Smooth muscle cell (in vitro differentiated cells): ENCODE results near the gene LRP1B. TPM values are rescaled to one million over a fixed set of nuclear protein-coding genes. Genes with fewer than 3 reads are reported as not detected.

Experiments
- DNase-seq: peaks from one replicate; lab custom pipeline; 2025; ENCODE audit not compliant: unreplicated experiment; lab: John Stamatoyannopoulos, UW
- H2AFZ ChIP-seq: fragments of 200-600 bp; sonication (generic); 2 replicates; pipeline ENCODE4 v1.6.0; 2016; ENCODE audit warnings: antibody characterized with exemption, low read depth, mild to moderate bottlenecking
- H3F3A ChIP-seq: fragments of 200-600 bp; sonication (generic); 2 replicates; pipeline ENCODE4 v1.6.0; 2017; ENCODE audit warnings: antibody characterized with exemption, low read depth
- H3K27ac ChIP-seq: fragments of 200-600 bp; sonication (generic); 2 replicates; pipeline ENCODE4 v1.5.1; 2016; ENCODE audit warnings: low read depth, mild to moderate bottlenecking
- H3K27me3 ChIP-seq: fragments of 200-600 bp; sonication (generic); 2 replicates; pipeline ENCODE4 v1.6.1; 2016; ENCODE audit warnings: low read depth, mild to moderate bottlenecking
- H3K36me3 ChIP-seq: fragments of 200-600 bp; sonication (generic); 2 replicates; pipeline ENCODE4 v1.5.1; 2016; ENCODE audit warnings: low read depth
- H3K4me1 ChIP-seq: fragments of 200-600 bp; sonication (generic); 2 replicates; pipeline ENCODE4 v1.5.1; 2016; ENCODE audit warnings: low read depth
- H3K4me2 ChIP-seq: fragments of 200-600 bp; sonication (generic); 2 replicates; pipeline ENCODE4 v1.6.0; 2016; ENCODE audit warnings: mild to moderate bottlenecking
- H3K4me3 ChIP-seq: fragments of 200-600 bp; sonication (generic); 2 replicates; pipeline ENCODE4 v1.5.1; 2016; ENCODE audit warnings: mild to moderate bottlenecking
- H3K79me2 ChIP-seq: fragments of 200-600 bp; sonication (generic); 2 replicates; pipeline ENCODE4 v1.6.0; 2016; ENCODE audit warnings: low read depth, mild to moderate bottlenecking
- H3K9ac ChIP-seq: fragments of 200-600 bp; sonication (generic); 2 replicates; pipeline ENCODE4 v1.6.0; 2016; ENCODE audit warnings: low read depth
- H3K9me3 ChIP-seq: fragments of 200-600 bp; sonication (generic); replicated peaks from 2 replicates; pipeline ENCODE4 v1.5.1; 2016; ENCODE audit warnings: low read depth
- H4K20me1 ChIP-seq: fragments of 200-600 bp; sonication (generic); 2 replicates; pipeline ENCODE4 v1.6.0; 2016; ENCODE audit warnings: low read depth
- CTCF ChIP-seq: fragments of 200-600 bp; sonication (generic); IDR thresholded peaks from 2 replicates; pipeline ENCODE4 v1.5.1; 2017; ENCODE audit warnings: borderline replicate concordance, mild to moderate bottlenecking, antibody characterized with exemption; ENCODE audit not compliant: insufficient read depth, poor library complexity, severe bottlenecking
- WGBS: methylation state at CpG from one replicate; pipeline ENCODE4 v1.1.7; 2016; ENCODE audit warnings: low lambda C conversion rate; 5-methylcytosine and 5-hydroxymethylcytosine counted together
- polyA plus RNA-seq: library from polyadenylated mRNA; unstranded; fragments of >200 nt; fragmentation: Nextera tagmentation; extraction: Ambion mirVana; gene quantifications from 2 replicates; pipeline ENCODE4 v1.2.1, GENCODE V29; 2016
- total RNA-seq: library from RNA; depleted of rRNA; stranded (reverse); fragments of >200 nt; gene quantifications from 2 replicates; pipeline ENCODE4 v1.2.3, GENCODE V29; 2014

Gene LRP1B
- total and polyA plus RNA-seq, 2 experiments from 2014 or later: 0.08 to 2.9 TPM

GRCh38 chr2:140542627-140543026, 1588.2 kb downstream of the LRP1B start:
- Histone ChIP-seq H3K36me3 (no peaks in the 10 kb centered on the region), H4K20me1 (no peaks in the 10 kb centered on the region), H3K27me3 (no peaks in the 10 kb centered on the region), H3K4me3 (no peak overlapping the region), H3K4me2 (no peak overlapping the region), H3K79me2 (no peaks in the 10 kb centered on the region), H3F3A (no peaks in the 10 kb centered on the region), H3K9ac (no peak overlapping the region), H3K9me3 (no peaks in the 10 kb centered on the region), H3K4me1 (no peaks in the 10 kb centered on the region), H3K27ac (no peak overlapping the region), H2AFZ (no peak overlapping the region)
- WGBS: 73% methylated on average over 5 of the region's 5 CpGs
- no peak for DNase-seq
- TF ChIP-seq CTCF: no peak

- no peaks in the 10 kb centered on the region for H3F3A ChIP-seq
- H3K36me3 ChIP-seq: no peaks in the 10 kb centered on the region
- no peak for TF ChIP-seq CTCF
- H3K27ac ChIP-seq: no peak overlapping the region
- no peak overlapping the region for H3K9ac ChIP-seq
- no peaks in the 10 kb centered on the region for H4K20me1 ChIP-seq
- 72% methylated on average over 7 of the region's 7 CpGs for WGBS
- H3K27me3 ChIP-seq: no peaks in the 10 kb centered on the region
- H2AFZ ChIP-seq: no peak overlapping the region
- H3K79me2 ChIP-seq: no peaks in the 10 kb centered on the region
- DNase-seq: no peak
- H3K4me2 ChIP-seq: no peak overlapping the region
- H3K4me3 ChIP-seq: no peak overlapping the region
- H3K9me3 ChIP-seq: no peaks in the 10 kb centered on the region
- no peaks in the 10 kb centered on the region for H3K4me1 ChIP-seq
Measured at GRCh38 chr2:140539242-140539875, 1591.5 kb downstream of the LRP1B start.

- WGBS: 84% methylated on average over 2 of the region's 2 CpGs
- Histone ChIP-seq H3K4me3 (no peak overlapping the region), H3K4me1 (no peaks in the 10 kb centered on the region), H3K36me3 (no peaks in the 10 kb centered on the region), H3F3A (no peaks in the 10 kb centered on the region), H4K20me1 (no peaks in the 10 kb centered on the region), H3K4me2 (no peak overlapping the region), H3K9me3 (no peaks in the 10 kb centered on the region), H3K79me2 (no peaks in the 10 kb centered on the region), H3K27me3 (no peaks in the 10 kb centered on the region), H2AFZ (no peak overlapping the region), H3K27ac (no peak overlapping the region), H3K9ac (no peak overlapping the region)
- TF ChIP-seq CTCF: no peak
- DNase-seq: no peak
Measured at GRCh38 chr2:140529706-140530105, 1601.1 kb downstream of the LRP1B start.

- no peak for DNase-seq
- no peak overlapping the region for H3K27ac ChIP-seq
- no peaks in the 10 kb centered on the region for H3K9me3 ChIP-seq
- no peaks in the 10 kb centered on the region for H3K36me3 ChIP-seq
- H3K4me2 ChIP-seq: no peak overlapping the region
- H3K27me3 ChIP-seq: no peaks in the 10 kb centered on the region
- no peak overlapping the region for H3K9ac ChIP-seq
- no peaks in the 10 kb centered on the region for H3F3A ChIP-seq
- no peaks in the 10 kb centered on the region for H3K4me1 ChIP-seq
- H2AFZ ChIP-seq: no peak overlapping the region
- no peak overlapping the region for H3K4me3 ChIP-seq
- no peaks in the 10 kb centered on the region for H4K20me1 ChIP-seq
- H3K79me2 ChIP-seq: no peaks in the 10 kb centered on the region
- TF ChIP-seq CTCF: no peak
- WGBS: 89% methylated on average over 2 of the region's 2 CpGs
Measured at GRCh38 chr2:140528982-140529381, 1601.8 kb downstream of the LRP1B start.
